ENCODE data around the gene GSTM2. TPM values are rescaled to one million over a fixed set of nuclear protein-coding genes. Genes with fewer than 3 reads are reported as not detected.
A peak's percentile ranks its signal among the peaks of the same experiment; 100 is the strongest.

GSTM2 gene
- total and polyA plus RNA-seq, 2 of the 4 experiments (the other 2 are of a cell fraction), result 10.2 to 85.5 TPM

DNA sequence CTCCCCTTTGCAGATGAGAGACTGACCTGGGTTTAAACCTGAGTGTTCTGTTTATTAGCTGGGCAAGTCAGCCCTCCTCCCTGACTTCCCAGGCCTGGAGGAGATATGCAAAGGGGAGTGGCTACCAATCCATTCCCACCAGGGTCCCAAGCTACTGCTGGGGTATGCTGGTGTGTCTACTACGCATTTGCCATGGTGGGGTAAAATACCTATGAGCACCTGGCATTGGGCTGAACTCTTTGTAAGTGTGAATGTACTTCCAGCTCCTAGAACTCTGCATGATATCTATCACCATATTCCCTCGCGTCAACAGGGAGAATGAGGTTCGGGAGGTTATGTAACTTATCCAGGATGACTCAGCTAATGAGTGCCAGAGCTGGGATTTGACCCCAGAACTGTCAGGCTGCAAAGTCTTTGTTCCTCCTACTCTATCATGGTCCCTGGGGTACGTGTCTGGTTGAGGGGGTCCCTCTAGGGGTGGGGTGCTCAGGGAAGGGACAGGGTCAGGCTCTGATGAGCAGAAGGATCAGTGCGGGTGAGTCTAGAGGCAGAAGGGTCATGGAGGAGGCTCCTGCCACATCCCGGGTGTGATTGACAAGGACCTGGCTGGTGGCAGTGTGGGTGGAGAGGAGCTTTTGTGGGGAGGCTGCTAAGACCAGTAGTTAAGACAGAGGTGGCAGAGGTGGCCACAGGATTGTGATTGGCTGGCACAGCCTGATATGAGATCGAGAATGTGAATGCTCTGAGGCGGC lies 31.5 kb upstream of the GSTM2 start:
- Histone ChIP-seq H3K4me2 (ENCODE audit: low read depth, low read length) (peak overlapping the region; percentile 16; the same call in 1 of the 2 replicates), H3K18ac (ENCODE audit: low read depth, low read length) (peak overlapping the region; percentile 33; the same call in 1 of the 2 replicates), H2AK5ac (ENCODE audit: low read depth, low read length) (peak overlapping the region; percentile 10), H3K14ac (replicated peaks; ENCODE audit: low read depth, low read length) (no peak overlapping the region; the same call in 1 of the 2 replicates), H3K9ac (ENCODE audit: low read depth, low read length) (no peak overlapping the region), H2AFZ (replicated peaks; ENCODE audit: low read length, poor library complexity) (peak overlapping the region; percentile 6), H2BK20ac (ENCODE audit: low read depth, low read length) (0 out of 2 replicates have a peak overlapping the region, but pooled peaks have one; percentile 29), H3K23ac (ENCODE audit: low read depth, low read length) (no peak overlapping the region), H4K8ac (ENCODE audit: low read depth in 2 of 2, low read length in 2 of 2) (peak overlapping the region in 1 of 2 experiments; percentile 39; a peak in 1 of 4 replicates), H4K20me1 (ENCODE audit: insufficient read depth, low read length) (no peaks in the 10 kb centered on the region), H4K5ac (ENCODE audit: low read depth, low read length) (peak overlapping the region; percentile 37), H3K27ac (ENCODE audit: insufficient read depth, low read length) (no peak overlapping the region), H3K4me3 (ENCODE audit: insufficient read depth, low read depth, low read length) (no peak overlapping the region), H2BK15ac (ENCODE audit: low read depth, low read length) (no peak overlapping the region), H3K4ac (ENCODE audit: low read depth, low read length) (peak overlapping the region; percentile 24; the same call in 1 of the 2 replicates), H3K56ac (ENCODE audit: extremely low read depth, insufficient read depth, low read length) (no peak overlapping the region), H2AK9ac (replicated peaks; ENCODE audit: low read depth, low read length, poor library complexity) (peak overlapping the region; percentile 65), H2BK5ac (ENCODE audit: low read depth, low read length, poor library complexity, severe bottlenecking) (peak overlapping the region; percentile 28), H3K9me3 (ENCODE audit: control insufficient read depth, insufficient read depth, low read length) (no peaks in the 10 kb centered on the region), H2BK120ac (ENCODE audit: low read depth, low read length) (no peak overlapping the region), H3K9me1 (ENCODE audit: insufficient read depth, low read length) (no peaks in the 10 kb centered on the region), H3K27me3 (ENCODE audit: control insufficient read depth, insufficient read depth, low read length) (no peaks in the 10 kb centered on the region), H3K36me3 (ENCODE audit: control insufficient read depth, insufficient read depth, low read length) (peaks cover 14% of the 10 kb centered on the region), H3K79me1 (ENCODE audit: low read depth in 1 of 2, low read length in 2 of 2) (peaks cover 6 to 8% of the 10 kb centered on the region in 2 experiments; a peak in 1 of 4 replicates), H4K91ac (ENCODE audit: insufficient read depth, low read depth, low read length) (0 out of 2 replicates have a peak overlapping the region, but pooled peaks have one; percentile 26), H3K4me1 (ENCODE audit: control insufficient read depth, insufficient read depth, low read length) (peaks cover 10% of the 10 kb centered on the region)
- in situ Hi-C loops (cut with MboI; ENCODE audit: low sequenced_read_pairs), result no loop called here
- ChIA-PET CTCF (interaction anchor here (1.1 to 2.3 kb wide), 4 partner anchors 88 to 348 kb away, joined by 4 to 8 read pairs (median 4); partner anchors contain the start of genes AHCYL1 and GNAI3), POLR2A (ENCODE audit: unreplicated experiment) (interaction anchor here (0.6 kb wide), 1 partner anchor 103 kb away, joined by 3 read pairs; no protein-coding TSS in a partner anchor)
- BruUV-seq (replicated peaks), result no TSS peak
- DNase-seq (peak; percentile 62), ATAC-seq (ENCODE audit: low read depth) (peak; percentile 60)
- TF ChIP-seq NFE2L2 (IDR thresholded peaks at IDR 0.05; ENCODE audit: low read depth, low read length), result peak; percentile 80
- no peak for TF ChIP-seq POLR2A (IDR thresholded peaks at IDR 0.05; ENCODE audit: low read depth, low read length)
- peak; percentile 57; the same call in 1 of the 2 replicates for TF ChIP-seq CEBPB (IDR thresholded peaks at IDR 0.05; ENCODE audit: low read depth, low read length)
- no peak for TF ChIP-seq MAFK (IDR thresholded peaks at IDR 0.05; ENCODE audit: low read depth, low read length)
- no peak for TF ChIP-seq CHD1 (IDR thresholded peaks at IDR 0.05; ENCODE audit: low read depth, low read length)
- TF ChIP-seq USF2 (IDR thresholded peaks at IDR 0.05; ENCODE audit: low read depth, low read length), result no peak
- TF ChIP-seq FOS (IDR thresholded peaks at IDR 0.05; ENCODE audit: low read depth, low read length), result peak; percentile 42; the same call in 1 of the 2 replicates
- intact Hi-C loops (cut with micrococcal nuclease), result no loop called here
- dilution Hi-C loops (cut with HindIII; ENCODE audit: low sequenced_read_pairs, unreplicated experiment), result no loop called here
- WGBS, 2 experiments (ENCODE audit: extremely low coverage in 2 of 2, insufficient read length in 1 of 2), result no CpG with 5 or more reads among the region's 9 CpGs
